ENCODE measurements around the gene PKM.

GRCh38 chr15:72238586-72238985 is 7.6 kb upstream of the PKM start:
- TF ChIP-seq EP300 (IDR thresholded peaks at IDR 0.05) (no peak), CTCF (IDR thresholded peaks at IDR 0.05) (no peak), POLR2A (IDR thresholded peaks at IDR 0.05) (no peak)

Measured in tibial nerve (tissue), 4 donors.